T-cell (primary cell): ENCODE measurements around the gene PREX1. TPM values are rescaled to one million over a fixed set of nuclear protein-coding genes. Genes with fewer than 3 reads are reported as not detected.

Source experiments
- ATAC-seq, 4 experiments: fragments of 200-7000 bp in 3 of 4; fragments of 150-1000 bp in 1 of 4; cut with Tn5 transposase; replicated peaks in 1 of 4; 1 replicate in 3 of 4; 2 replicates in 1 of 4; pipeline ENCODE4 v1.10.0; 2021; ENCODE audit warnings: moderate library complexity in 3 of 4, mild to moderate bottlenecking in 2 of 4, moderate number of reproducible peaks in 1 of 4
- CTCF ChIA-PET, 2 donors: fragments of 300-600 bp; sonication (Branson Sonifier 250); formaldehyde crosslinking; loops; one replicate each; lab custom pipeline; 2022; ENCODE audit warnings: antibody characterized with exemption in 2 of 2; lab: Charles Lee
- POLR2A ChIA-PET, 2 donors: fragments of 300-600 bp; sonication (Branson Sonifier 250); formaldehyde crosslinking; loops; one replicate each; lab custom pipeline; 2022; ENCODE audit warnings: antibody characterized with exemption in 2 of 2; lab: Charles Lee
- DNase-seq, 35 experiments: peaks; one replicate each; pipeline versions ENCODE4 v3.0.0 to v3.0.0-alpha.2; 2013 to 2023
- H3K27ac ChIP-seq: one replicate; pipeline ENCODE4 v1.5.1; 2013; ENCODE audit warnings: low read length
- H3K27me3 ChIP-seq, 2 experiments: replicated peaks in 1 of 2; 1 replicate in 1 of 2; 2 replicates in 1 of 2; pipeline versions ENCODE4 v1.6.1 to v1.7.0; 2013; ENCODE audit warnings: low read length in 1 of 2, mixed read lengths in 1 of 2; ENCODE audit not compliant: control insufficient read depth in 2 of 2, insufficient read depth in 2 of 2; ENCODE audit errors: extremely low read depth in 1 of 2
- H3K36me3 ChIP-seq, 2 donors: 1 replicate in 1 of 2; 2 replicates in 1 of 2; pipeline versions ENCODE4 v1.6.1 to v1.7.0; 2013; ENCODE audit warnings: low read length in 1 of 2; ENCODE audit not compliant: control insufficient read depth in 2 of 2, insufficient read depth in 1 of 2; ENCODE audit errors: extremely low read depth in 1 of 2
- H3K4me1 ChIP-seq, 2 experiments: 1 replicate in 1 of 2; 2 replicates in 1 of 2; pipeline versions ENCODE4 v1.6.1 to v1.7.0; 2013; ENCODE audit warnings: low read length in 2 of 2, mixed read lengths in 1 of 2; ENCODE audit not compliant: insufficient read depth in 2 of 2, control insufficient read depth in 1 of 2; ENCODE audit errors: extremely low read depth in 1 of 2
- H3K4me3 ChIP-seq, 2 donors: 1 replicate in 1 of 2; 2 replicates in 1 of 2; pipeline versions ENCODE4 v1.5.1 to v1.7.0; 2013; ENCODE audit warnings: mild to moderate bottlenecking in 2 of 2, low read length in 1 of 2, moderate library complexity in 1 of 2; ENCODE audit not compliant: control insufficient read depth in 1 of 2; ENCODE audit errors: extremely low read depth in 1 of 2
- H3K9me3 ChIP-seq: 2 replicates; pipeline ENCODE4 v1.7.0; 2013
- H3K27ac Mint-ChIP-seq, 2 donors: one replicate each; pipeline ENCODE4 v1.8.0; 2020 to 2021; ENCODE audit warnings: mild to moderate bottlenecking in 2 of 2, mixed read lengths in 2 of 2
- H3K27me3 Mint-ChIP-seq, 2 donors: one replicate each; pipeline ENCODE4 v1.8.0; 2021 to 2022; ENCODE audit warnings: mixed read lengths in 2 of 2
- H3K36me3 Mint-ChIP-seq: one replicate; pipeline ENCODE4 v1.8.0; 2021; ENCODE audit warnings: mixed read lengths
- H3K4me1 Mint-ChIP-seq, 3 donors: one replicate each; pipeline ENCODE4 v1.8.0; 2020 to 2022; ENCODE audit warnings: mixed read lengths in 3 of 3, mild to moderate bottlenecking in 1 of 3
- H3K4me3 Mint-ChIP-seq, 3 donors: one replicate each; pipeline ENCODE4 v1.8.0; 2020 to 2022; ENCODE audit warnings: mild to moderate bottlenecking in 3 of 3, mixed read lengths in 3 of 3, moderate library complexity in 3 of 3
- H3K9me3 Mint-ChIP-seq, 3 donors: one replicate each; pipeline ENCODE4 v1.8.0; 2020 to 2022; ENCODE audit warnings: mixed read lengths in 3 of 3
- WGBS: methylation state at CpG from one replicate; pipeline ENCODE4 v1.1.5; 2013; ENCODE audit warnings: missing lambda C conversion rate; ENCODE audit not compliant: insufficient coverage; 5-methylcytosine and 5-hydroxymethylcytosine counted together
- total RNA-seq, 35 experiments: library from RNA in 6 of 35; stranded (reverse) in 6 of 35; fragments of 120-200 nt in 1 of 35; gene quantifications; one replicate each; pipeline versions ENCODE4 v1.2.1 to v1.2.4 and lab custom pipeline; 2013 to 2026

PREX1 gene
- total RNA-seq, 5 donors from 2014 or later (not counting 1 experiment from before 2014, with no cell fraction given) = 99.2 to 181 (median 137) TPM

DNA sequence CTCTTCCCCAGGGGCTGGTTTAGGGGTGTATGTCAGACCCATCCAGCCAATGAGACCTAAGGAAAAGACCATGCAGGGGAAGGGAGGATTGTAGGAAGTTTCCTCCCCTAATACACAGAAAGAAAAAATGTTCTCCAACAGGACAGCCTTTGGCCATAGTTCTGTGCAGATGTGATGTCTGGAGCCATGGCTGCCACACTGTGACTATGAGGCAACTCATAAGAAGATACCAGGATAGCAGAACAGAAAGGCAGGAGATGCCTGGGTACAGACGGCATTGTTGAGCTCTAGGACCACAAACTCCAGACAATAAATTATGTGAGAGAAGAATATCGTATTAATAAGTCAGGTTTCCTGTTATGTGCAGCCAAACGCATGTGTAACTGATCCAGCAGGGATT is 156.7 kb downstream of the PREX1 start:
- Mint-ChIP-seq H3K36me3 (peaks cover 70% of the 10 kb centered on the region), H3K9me3 (no peaks in the 10 kb centered on the region), H3K27me3 (no peaks in the 10 kb centered on the region), H3K4me3 (no peak overlapping the region), H3K27ac (peak overlapping the region in 1 of 2 donors; percentile 19), H3K4me1 (peaks cover 0 to 12% (median 0%) of the 10 kb centered on the region in 3 donors)
- Histone ChIP-seq H3K4me1 (no peaks in the 10 kb centered on the region), H3K27ac (no peak overlapping the region), H3K4me3 (no peak overlapping the region), H3K36me3 (peaks cover 6 to 54% of the 10 kb centered on the region in 2 donors), H3K27me3 (no peaks in the 10 kb centered on the region), H3K9me3 (no peaks in the 10 kb centered on the region)
- ATAC-seq (no peak), DNase-seq (no peak)
- WGBS = no CpG with 5 or more reads among the region's 3 CpGs
- ChIA-PET CTCF (no interaction called here), POLR2A (no interaction called here)

DNA sequence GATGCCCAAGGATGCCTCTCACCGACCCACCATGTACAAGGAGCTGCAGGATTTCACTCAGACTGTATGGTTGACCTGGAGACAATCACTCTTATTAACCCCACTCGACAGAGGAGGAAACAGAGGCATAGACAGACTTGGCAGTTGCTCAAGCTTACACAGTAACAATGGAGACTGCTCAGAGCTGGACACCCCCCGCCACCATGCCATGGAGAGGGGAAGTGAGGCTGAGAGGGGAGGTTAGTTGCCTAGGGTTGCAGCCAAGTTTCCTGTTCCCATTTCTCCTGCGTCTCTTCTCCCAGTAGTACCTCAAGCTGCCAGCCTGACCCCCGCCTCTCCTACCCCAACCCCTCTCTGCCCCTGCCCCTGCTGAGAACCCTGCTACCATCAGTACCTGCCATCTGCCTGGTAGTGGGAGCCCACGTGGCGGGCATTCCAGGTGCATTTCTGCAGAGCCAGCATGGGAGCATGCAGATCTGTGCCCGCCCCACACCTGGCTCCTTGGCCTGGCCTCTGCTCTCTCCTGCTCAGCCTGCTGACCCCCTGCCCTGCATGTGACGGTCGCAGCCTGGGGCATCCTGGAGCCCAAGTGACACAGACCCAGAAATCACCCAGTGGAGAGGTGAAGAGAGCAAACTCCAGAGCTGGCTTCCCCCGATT is 157.7 kb downstream of the PREX1 start:
- Histone ChIP-seq H3K36me3 (peaks cover 3 to 55% of the 10 kb centered on the region in 2 donors), H3K27me3 (no peaks in the 10 kb centered on the region), H3K4me1 (no peaks in the 10 kb centered on the region), H3K27ac (no peak overlapping the region), H3K4me3 (no peak overlapping the region), H3K9me3 (no peaks in the 10 kb centered on the region)
- POLR2A ChIA-PET = no interaction called here
- Mint-ChIP-seq H3K9me3 (no peaks in the 10 kb centered on the region), H3K27ac (peak overlapping the region in 1 of 2 donors; percentile 37), H3K4me3 (no peak overlapping the region), H3K36me3 (peaks cover 66% of the 10 kb centered on the region), H3K27me3 (no peaks in the 10 kb centered on the region), H3K4me1 (peaks cover 0 to 12% (median 0%) of the 10 kb centered on the region in 3 donors)
- WGBS = 97% methylated on average over 6 of the region's 11 CpGs
- DNase-seq = no peak
- CTCF ChIA-PET = no interaction called here
- no peak for ATAC-seq

DNA sequence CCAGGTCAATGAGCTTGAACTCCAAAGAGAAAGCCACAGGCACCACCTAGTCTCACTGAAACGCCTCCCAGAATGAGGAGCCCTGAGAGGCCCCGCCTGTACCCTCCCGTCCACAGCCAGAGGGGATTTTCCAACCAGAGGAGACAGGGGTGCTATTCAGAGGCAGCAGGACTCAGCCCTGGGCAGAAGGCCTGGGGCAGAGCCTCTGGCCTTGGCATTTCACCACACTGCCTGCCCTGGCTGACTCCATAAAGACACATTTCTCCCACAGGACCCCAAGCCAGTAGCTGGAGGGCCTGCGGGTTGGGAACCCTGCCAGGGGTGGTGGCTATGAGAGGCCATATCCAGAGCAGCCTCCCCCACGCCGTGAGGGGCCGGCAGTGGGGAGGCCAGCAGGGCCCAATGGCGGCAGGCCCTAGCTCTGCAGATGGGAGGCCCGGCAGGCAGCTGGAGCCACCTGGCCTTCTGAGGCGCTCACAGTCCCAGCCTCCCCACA is 159.3 kb downstream of the PREX1 start:
- H3K4me1 Mint-ChIP-seq = peaks cover 0 to 11% (median 0%) of the 10 kb centered on the region in 3 donors
- H3K27ac ChIP-seq = no peak overlapping the region
- 79% methylated on average over 10 of the region's 10 CpGs for WGBS
- H3K4me1 ChIP-seq = no peaks in the 10 kb centered on the region
- CTCF ChIA-PET = interaction anchor here in 1 of 2 donors (0.6 kb wide), 1 partner anchor 236 kb away, joined by 3 read pairs; no protein-coding TSS in a partner anchor
- peaks cover 60% of the 10 kb centered on the region for H3K36me3 Mint-ChIP-seq
- no peak overlapping the region for H3K4me3 Mint-ChIP-seq
- H3K9me3 ChIP-seq = no peaks in the 10 kb centered on the region
- H3K9me3 Mint-ChIP-seq = no peaks in the 10 kb centered on the region
- H3K36me3 ChIP-seq = peaks cover 3 to 50% of the 10 kb centered on the region in 2 donors
- no peak overlapping the region for H3K27ac Mint-ChIP-seq
- ATAC-seq (no peak), DNase-seq (no peak)
- H3K4me3 ChIP-seq = no peak overlapping the region
- POLR2A ChIA-PET = no interaction called here
- H3K27me3 Mint-ChIP-seq = no peaks in the 10 kb centered on the region
- no peaks in the 10 kb centered on the region for H3K27me3 ChIP-seq

DNA sequence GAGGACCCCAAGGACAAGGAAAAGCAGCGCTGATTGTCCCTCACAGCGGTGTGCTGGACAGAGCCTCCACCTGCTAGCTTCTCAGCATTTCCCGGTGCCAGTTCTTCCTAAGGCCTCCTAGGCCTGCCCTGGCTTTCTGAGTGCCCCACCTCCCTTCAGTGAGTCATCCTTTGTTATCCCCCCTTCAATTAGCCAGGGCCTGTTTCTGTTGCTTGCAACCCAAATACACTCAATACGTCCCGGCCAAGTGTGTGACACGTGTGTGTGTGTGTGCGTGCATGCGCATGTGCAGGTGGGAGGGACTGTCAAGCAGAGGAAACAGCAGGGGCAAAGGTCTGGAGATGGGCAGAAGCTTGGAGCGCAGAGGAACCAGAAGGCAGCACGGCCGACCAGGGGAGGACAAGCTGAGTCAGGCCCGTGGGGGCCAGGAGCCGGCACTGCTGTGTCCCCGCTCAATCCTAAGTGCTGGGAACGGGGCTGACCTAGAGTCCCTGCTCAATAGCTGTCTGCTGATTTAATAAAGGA is 159.8 kb downstream of the PREX1 start:
- H3K36me3 Mint-ChIP-seq = peaks cover 57% of the 10 kb centered on the region

DNA sequence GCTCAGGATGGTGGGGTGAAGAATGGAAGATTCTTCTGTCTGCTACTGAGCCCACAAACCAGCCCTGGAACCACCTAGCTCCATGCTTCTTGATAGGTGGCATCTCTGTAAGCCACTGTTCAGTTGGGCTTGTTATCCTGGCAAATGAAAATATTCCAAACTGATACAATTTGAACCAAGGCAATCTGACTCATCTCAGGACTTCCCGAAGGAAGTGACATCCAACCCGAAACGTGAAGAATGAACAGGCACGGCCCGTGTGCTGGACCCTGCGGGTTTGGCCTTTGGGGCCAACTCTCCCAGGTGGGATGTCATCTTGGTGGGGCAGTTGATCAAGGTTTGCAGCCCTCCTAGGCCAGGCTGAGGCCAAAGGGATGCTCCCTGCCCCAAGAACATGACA is 160.3 kb downstream of the PREX1 start:
- ChIA-PET CTCF (no interaction called here), POLR2A (interaction anchor here in 1 of 2 donors (0.5 kb wide), 1 partner anchor 1046 kb away, joined by 3 read pairs; no protein-coding TSS in a partner anchor)
- no peaks in the 10 kb centered on the region for H3K27me3 ChIP-seq
- ATAC-seq (no peak), DNase-seq (no peak)
- Mint-ChIP-seq H3K9me3 (no peaks in the 10 kb centered on the region), H3K27me3 (no peaks in the 10 kb centered on the region), H3K27ac (no peak overlapping the region), H3K36me3 (peaks cover 58% of the 10 kb centered on the region), H3K4me1 (peaks cover 0 to 5% (median 0%) of the 10 kb centered on the region in 3 donors), H3K4me3 (no peak overlapping the region)
- 83% methylated on average over 6 of the region's 6 CpGs for WGBS
- no peaks in the 10 kb centered on the region for H3K4me1 ChIP-seq
- no peak overlapping the region for H3K27ac ChIP-seq
- no peaks in the 10 kb centered on the region for H3K9me3 ChIP-seq
- H3K4me3 ChIP-seq = no peak overlapping the region
- H3K36me3 ChIP-seq = peaks cover 0 to 56% of the 10 kb centered on the region in 2 donors

More for the DNA sequence above, 159.8 kb downstream of the PREX1 start:
- Histone ChIP-seq H3K9me3 (no peaks in the 10 kb centered on the region), H3K27me3 (no peaks in the 10 kb centered on the region), H3K36me3 (peaks cover 0 to 51% of the 10 kb centered on the region in 2 donors), H3K4me1 (no peaks in the 10 kb centered on the region), H3K27ac (no peak overlapping the region), H3K4me3 (no peak overlapping the region)
- no peak overlapping the region for H3K4me3 Mint-ChIP-seq
- ChIA-PET POLR2A (interaction anchor here in 1 of 2 donors (0.5 kb wide), 1 partner anchor 1047 kb away, joined by 3 read pairs; no protein-coding TSS in a partner anchor), CTCF (interaction anchor here in 1 of 2 donors (0.6 kb wide), 1 partner anchor 237 kb away, joined by 3 read pairs; no protein-coding TSS in a partner anchor)
- ATAC-seq = no peak
- WGBS = 99% methylated on average over 12 of the region's 15 CpGs
- no peak for DNase-seq
- H3K27ac Mint-ChIP-seq = no peak overlapping the region
- peaks cover 0 to 6% (median 0%) of the 10 kb centered on the region in 3 donors for H3K4me1 Mint-ChIP-seq
- H3K27me3 Mint-ChIP-seq = no peaks in the 10 kb centered on the region
- no peaks in the 10 kb centered on the region for H3K9me3 Mint-ChIP-seq

DNA sequence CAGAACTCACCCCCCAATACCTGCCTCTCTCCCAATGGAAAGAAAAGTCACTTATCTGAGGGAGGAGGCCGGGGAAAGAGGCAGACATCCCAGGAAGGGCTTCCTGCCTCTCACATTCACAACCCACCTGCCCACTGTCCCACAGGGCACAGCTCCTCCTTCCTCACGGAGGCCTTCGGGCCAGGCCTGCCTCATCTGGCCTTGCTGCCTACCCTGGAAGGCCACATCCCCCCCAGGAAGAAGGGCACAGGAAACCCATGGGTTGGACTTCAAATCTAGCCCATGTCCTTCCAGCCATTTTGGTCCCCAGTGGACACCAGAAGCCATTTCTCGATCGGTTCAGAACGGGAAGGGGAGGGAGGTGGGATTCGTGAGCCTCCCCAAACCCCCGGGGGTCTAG is 162.0 kb downstream of the PREX1 start:
- H3K9me3 Mint-ChIP-seq = no peaks in the 10 kb centered on the region
- Histone ChIP-seq H3K9me3 (no peaks in the 10 kb centered on the region), H3K27ac (no peak overlapping the region), H3K36me3 (peaks cover 0 to 63% of the 10 kb centered on the region in 2 donors), H3K4me3 (no peak overlapping the region), H3K27me3 (no peaks in the 10 kb centered on the region), H3K4me1 (no peaks in the 10 kb centered on the region)
- H3K27ac Mint-ChIP-seq = no peak overlapping the region
- WGBS = 91% methylated on average over 4 of the region's 8 CpGs
- ChIA-PET POLR2A (no interaction called here), CTCF (no interaction called here)
- no peak for ATAC-seq
- DNase-seq = no peak
- H3K27me3 Mint-ChIP-seq = no peaks in the 10 kb centered on the region
- peaks cover 0 to 5% (median 0%) of the 10 kb centered on the region in 3 donors for H3K4me1 Mint-ChIP-seq
- H3K4me3 Mint-ChIP-seq = no peak overlapping the region
- H3K36me3 Mint-ChIP-seq = peaks cover 54% of the 10 kb centered on the region
